ENCODE data around the gene ENO4. TPM values are rescaled to one million over a fixed set of nuclear protein-coding genes. Genes with fewer than 3 reads are reported as not detected.

ENO4 gene
- polyA plus RNA-seq, 1 of the 3 experiments (the other 2 are of a cell fraction): 0.36 TPM

GRCh38 chr10:116868198-116868676, 18.9 kb downstream of the ENO4 start:
- Histone ChIP-seq H3K4me1 (ENCODE audit: control insufficient read depth in 1 of 2, insufficient read depth in 2 of 2, low read depth in 1 of 2, low read length in 1 of 2) (no peaks in the 10 kb centered on the region; a peak in 1 of 4 replicates), H3K27me3 (ENCODE audit: insufficient read depth) (no peaks in the 10 kb centered on the region), H3K36me3 (replicated peaks in 1 of 2; ENCODE audit: control insufficient read depth in 1 of 2, insufficient read depth in 2 of 2, low read length in 1 of 2) (no peaks in the 10 kb centered on the region), H2AFZ (ENCODE audit: low read depth) (no peak overlapping the region), H3F3A (replicated peaks; ENCODE audit: insufficient read depth) (no peaks in the 10 kb centered on the region), H4K20me1 (ENCODE audit: insufficient read depth) (no peaks in the 10 kb centered on the region), H3K4me3 (ENCODE audit: low read depth in 2 of 2, low read length in 1 of 2) (no peak overlapping the region), H3K27ac (ENCODE audit: low read depth in 2 of 2, low read length in 1 of 2) (no peak overlapping the region), H3K9me2 (no peaks in the 10 kb centered on the region), H3K4me2 (no peak overlapping the region), H3K79me2 (ENCODE audit: insufficient read depth) (no peaks in the 10 kb centered on the region), H3K9ac (no peak overlapping the region), H3K9me3 (no peaks in the 10 kb centered on the region)
- DNase-seq: no peak
- 77% methylated on average over 4 of the region's 4 CpGs for WGBS (ENCODE audit: low lambda C conversion rate)
- TF ChIP-seq TEAD4 (IDR thresholded peaks at IDR 0.05; ENCODE audit: borderline replicate concordance, insufficient read depth) (no peak), RFX5 (IDR thresholded peaks at IDR 0.05; ENCODE audit: low read length) (no peak), EZH2phosphoT487 (IDR thresholded peaks at IDR 0.05; ENCODE audit: borderline replicate concordance, low read depth) (no peak)
- ChIA-PET POLR2A (no interaction called here), CTCF (interaction anchor here (0.8 kb wide), 1 partner anchor 244 kb away, joined by 3 read pairs; no protein-coding TSS in a partner anchor)

- no peak overlapping the region for H3K27ac ChIP-seq (ENCODE audit: low read depth in 2 of 2, low read length in 1 of 2)
- WGBS (ENCODE audit: low lambda C conversion rate): 40% methylated on average over 4 of the region's 4 CpGs
- H4K20me1 ChIP-seq (ENCODE audit: insufficient read depth): no peaks in the 10 kb centered on the region
- no peaks in the 10 kb centered on the region for H3K27me3 ChIP-seq (ENCODE audit: insufficient read depth)
- no peaks in the 10 kb centered on the region for H3K36me3 ChIP-seq (replicated peaks in 1 of 2; ENCODE audit: control insufficient read depth in 1 of 2, insufficient read depth in 2 of 2, low read length in 1 of 2)
- ChIA-PET CTCF (interaction anchor here (0.8 to 1.1 kb wide), 2 partner anchors 33 to 244 kb away, joined by 3 read pairs; no protein-coding TSS in a partner anchor), POLR2A (no interaction called here)
- H3K9me2 ChIP-seq: no peaks in the 10 kb centered on the region
- no peaks in the 10 kb centered on the region for H3K9me3 ChIP-seq
- no peaks in the 10 kb centered on the region for H3F3A ChIP-seq (replicated peaks; ENCODE audit: insufficient read depth)
- no peak overlapping the region for H3K9ac ChIP-seq
- H2AFZ ChIP-seq (ENCODE audit: low read depth): no peak overlapping the region
- H3K4me3 ChIP-seq (ENCODE audit: low read depth in 2 of 2, low read length in 1 of 2): no peak overlapping the region
- TF ChIP-seq ZBTB33 (IDR thresholded peaks at IDR 0.05; ENCODE audit: borderline replicate concordance, low read depth): no peak
- no peak for TF ChIP-seq SMC3 (IDR thresholded peaks at IDR 0.05; ENCODE audit: low read depth, low read length)
- TF ChIP-seq JUND (IDR thresholded peaks at IDR 0.05): no peak
- no peak for TF ChIP-seq TAF1 (IDR thresholded peaks at IDR 0.05; ENCODE audit: borderline replicate concordance, low read depth, low read length)
- no peak for TF ChIP-seq SIN3A (IDR thresholded peaks at IDR 0.05; ENCODE audit: borderline replicate concordance, low read depth, low read length)
- no peak for TF ChIP-seq REST (IDR thresholded peaks at IDR 0.05; ENCODE audit: low read depth, low read length)
- no peak for TF ChIP-seq POLR2AphosphoS5 (IDR thresholded peaks at IDR 0.05; ENCODE audit: low read depth, low read length)
- TF ChIP-seq TCF12 (IDR thresholded peaks at IDR 0.05): no peak
- H3K4me2 ChIP-seq: no peak overlapping the region
- DNase-seq: peak; percentile 33
- H3K4me1 ChIP-seq (ENCODE audit: control insufficient read depth in 1 of 2, insufficient read depth in 2 of 2, low read depth in 1 of 2, low read length in 1 of 2): no peaks in the 10 kb centered on the region; a peak in 1 of 4 replicates
- no peaks in the 10 kb centered on the region for H3K79me2 ChIP-seq (ENCODE audit: insufficient read depth)
Measured at GRCh38 chr10:116868722-116869121, 19.4 kb downstream of the ENO4 start.
